ENCODE measurements around the gene TAF6L.
A peak's percentile ranks its signal among the peaks of the same experiment; 100 is the strongest.

The TAF6L gene

DNA sequence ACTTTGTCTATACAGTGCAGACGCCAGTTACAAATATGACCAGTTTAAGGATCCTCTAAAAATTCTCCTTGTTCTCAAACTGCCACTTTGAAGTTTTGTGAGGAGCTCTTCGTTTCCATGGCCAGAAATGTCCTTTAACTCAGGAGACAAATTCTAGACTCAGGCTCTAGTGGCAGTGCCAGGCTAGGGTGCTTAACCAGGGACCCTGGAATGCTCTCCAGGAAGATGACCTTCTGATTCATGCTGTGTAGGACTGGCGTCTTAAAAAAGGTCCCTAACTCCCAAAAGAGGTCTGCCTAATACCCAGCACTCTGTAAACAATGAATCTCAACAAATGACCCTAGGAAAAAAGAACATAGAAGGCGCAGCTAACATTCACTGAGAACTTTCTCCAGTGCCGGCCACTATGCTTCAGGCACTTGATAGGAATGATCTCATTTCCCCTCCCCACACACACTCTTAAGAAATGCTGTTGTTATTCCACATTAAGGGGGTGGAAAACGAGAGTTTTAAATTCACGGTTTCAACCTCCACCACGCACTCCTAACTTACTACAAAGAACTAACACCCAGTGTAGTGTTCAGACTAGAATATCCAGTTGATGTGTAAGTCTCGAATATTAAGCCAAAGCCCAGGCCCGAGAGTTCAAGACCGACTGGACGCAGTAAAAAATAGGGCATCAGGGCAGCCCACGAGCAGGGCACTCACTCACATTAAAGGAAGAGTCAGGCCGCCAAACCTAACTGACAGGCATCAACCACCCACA, 33.3 kb downstream of the TAF6L start:
- H3K27ac ChIP-seq: peak overlapping the region; percentile 71
- TF ChIP-seq, protein P1, sequence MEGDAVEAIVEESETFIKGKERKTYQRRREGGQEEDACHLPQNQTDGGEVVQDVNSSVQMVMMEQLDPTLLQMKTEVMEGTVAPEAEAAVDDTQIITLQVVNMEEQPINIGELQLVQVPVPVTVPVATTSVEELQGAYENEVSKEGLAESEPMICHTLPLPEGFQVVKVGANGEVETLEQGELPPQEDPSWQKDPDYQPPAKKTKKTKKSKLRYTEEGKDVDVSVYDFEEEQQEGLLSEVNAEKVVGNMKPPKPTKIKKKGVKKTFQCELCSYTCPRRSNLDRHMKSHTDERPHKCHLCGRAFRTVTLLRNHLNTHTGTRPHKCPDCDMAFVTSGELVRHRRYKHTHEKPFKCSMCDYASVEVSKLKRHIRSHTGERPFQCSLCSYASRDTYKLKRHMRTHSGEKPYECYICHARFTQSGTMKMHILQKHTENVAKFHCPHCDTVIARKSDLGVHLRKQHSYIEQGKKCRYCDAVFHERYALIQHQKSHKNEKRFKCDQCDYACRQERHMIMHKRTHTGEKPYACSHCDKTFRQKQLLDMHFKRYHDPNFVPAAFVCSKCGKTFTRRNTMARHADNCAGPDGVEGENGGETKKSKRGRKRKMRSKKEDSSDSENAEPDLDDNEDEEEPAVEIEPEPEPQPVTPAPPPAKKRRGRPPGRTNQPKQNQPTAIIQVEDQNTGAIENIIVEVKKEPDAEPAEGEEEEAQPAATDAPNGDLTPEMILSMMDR (IDR thresholded peaks at IDR 0.05): no peak
- TF ChIP-seq ZFX (IDR thresholded peaks at IDR 0.05; ENCODE audit: borderline replicate concordance): no peak

DNA sequence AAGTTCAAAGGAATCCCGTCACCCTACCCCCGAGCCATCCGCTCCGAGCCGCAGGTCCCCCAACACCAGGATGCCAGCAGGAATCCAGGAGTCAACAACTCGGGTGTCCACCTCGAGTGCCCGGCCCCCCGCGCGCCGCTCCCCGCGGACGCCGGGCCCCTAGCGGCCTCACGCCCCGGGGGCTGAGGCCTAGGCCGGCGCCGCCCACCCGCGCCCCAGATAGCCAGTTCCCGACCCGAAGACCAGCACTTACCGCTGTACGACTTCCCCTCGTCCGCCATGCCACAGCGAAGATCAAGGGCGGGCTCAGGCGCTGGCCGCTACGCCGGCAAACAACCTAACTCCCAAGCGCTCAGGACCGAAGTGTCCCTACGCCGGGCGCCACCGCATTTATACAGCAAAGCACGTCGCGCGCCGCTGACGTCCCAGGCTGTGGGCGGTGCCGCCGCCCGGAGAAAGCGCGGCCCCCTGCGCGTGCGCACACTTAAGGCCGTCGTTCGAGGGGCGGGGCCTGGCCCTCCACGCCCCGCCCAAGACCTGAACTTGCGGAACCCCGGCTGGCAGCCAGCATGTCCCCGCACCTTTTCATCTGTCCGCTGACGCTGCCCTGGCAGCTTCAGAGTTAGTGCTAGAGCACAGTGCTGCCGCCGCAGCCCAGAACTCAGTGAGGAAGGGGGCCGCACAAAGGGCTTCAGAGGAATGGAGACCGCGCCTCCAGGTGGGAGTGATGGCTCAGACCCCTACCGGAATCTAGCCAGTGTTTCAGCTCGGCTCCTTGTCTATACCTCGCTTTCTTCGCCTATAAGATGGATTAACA, 34.1 kb downstream of the TAF6L start, which contains the start of gene NXF1:
Gene NXF1, minus strand, starts transcription at position 365 of the 817 bp plus-strand sequence. Its CDS starts 84 bp downstream, at position 281.
- H3K27ac ChIP-seq: peak within 1 kb of the TSS; percentile 71
- TF ChIP-seq ZFX (IDR thresholded peaks at IDR 0.05; ENCODE audit: borderline replicate concordance): no peak
- TF ChIP-seq, protein P1 (IDR thresholded peaks at IDR 0.05): peak; percentile 3; the same call in 1 of the 2 replicates

DNA sequence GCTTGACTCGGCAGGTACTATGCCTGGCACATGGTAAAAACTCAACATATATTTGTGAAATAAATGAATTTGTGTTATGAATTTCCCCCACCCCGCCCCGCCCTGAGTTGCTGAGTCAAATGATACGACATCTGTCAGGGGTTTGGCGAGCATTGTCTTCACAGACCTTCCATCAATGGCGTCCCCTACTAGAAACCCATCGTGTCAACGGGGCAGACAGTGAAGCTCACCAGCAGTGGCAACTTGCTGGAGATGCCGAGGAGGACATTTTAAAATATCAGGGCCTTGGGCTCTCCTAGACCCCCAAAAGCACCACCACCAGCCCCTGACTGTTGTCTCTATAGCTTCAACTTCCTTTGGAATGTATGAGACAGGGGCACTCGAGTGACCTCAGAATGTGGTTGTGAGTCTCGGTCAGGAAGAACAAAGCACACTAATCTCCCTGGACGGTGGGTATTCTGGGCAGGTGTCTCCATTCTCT, 34.8 kb downstream of the TAF6L start:
- H3K27ac ChIP-seq: peak overlapping the region; percentile 71
- TF ChIP-seq ZFX (IDR thresholded peaks at IDR 0.05; ENCODE audit: borderline replicate concordance): no peak
- TF ChIP-seq, protein P1 (IDR thresholded peaks at IDR 0.05): no peak

DNA sequence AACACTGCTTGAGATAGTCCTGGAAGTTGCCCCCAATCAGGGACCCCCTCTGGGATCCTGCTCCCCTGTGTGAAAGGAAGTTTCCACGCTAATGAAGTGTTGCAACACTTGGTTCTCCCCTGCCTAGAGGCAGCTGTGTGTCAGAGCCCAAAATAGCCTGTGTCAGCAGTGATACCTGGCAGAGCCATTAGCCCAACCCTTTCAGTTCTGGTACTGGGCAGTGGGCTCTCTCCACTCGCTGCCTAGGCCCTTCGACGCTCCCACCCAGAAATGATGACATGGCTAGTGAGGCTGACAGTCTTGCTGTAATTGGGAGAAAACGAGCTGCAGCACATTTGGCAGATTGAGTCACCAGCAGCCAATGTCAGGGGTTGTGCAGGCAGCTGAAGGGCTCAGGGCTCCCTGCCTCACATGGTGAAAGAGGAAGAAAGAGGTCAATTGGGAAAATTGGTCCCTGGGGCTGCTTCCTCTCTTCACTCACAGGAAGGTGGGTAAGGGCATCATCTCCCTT, 35.5 kb downstream of the TAF6L start:
- peak overlapping the region; percentile 71 for H3K27ac ChIP-seq
- TF ChIP-seq ZFX (IDR thresholded peaks at IDR 0.05; ENCODE audit: borderline replicate concordance): no peak
- TF ChIP-seq, protein P1 (IDR thresholded peaks at IDR 0.05): no peak

DNA sequence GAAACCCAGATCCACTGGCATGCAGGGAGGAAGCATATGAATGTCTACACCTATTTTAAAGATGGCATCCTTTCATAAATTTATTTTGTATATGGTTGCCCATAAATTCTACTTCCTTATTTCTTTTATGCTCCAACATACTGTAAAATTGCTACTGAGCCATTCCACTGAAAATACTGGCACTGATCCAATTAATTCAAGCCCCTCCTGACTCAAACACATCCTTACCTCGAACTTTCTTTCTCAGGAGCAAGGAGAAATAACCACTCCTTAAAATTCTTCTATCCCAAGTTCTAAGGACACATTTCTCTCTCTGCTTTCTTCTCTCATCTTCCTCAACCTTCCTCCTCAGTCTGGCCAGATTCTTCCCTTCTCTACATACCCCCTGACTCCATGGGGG, 39.6 kb downstream of the TAF6L start:
- TF ChIP-seq ZFX (IDR thresholded peaks at IDR 0.05; ENCODE audit: borderline replicate concordance): no peak
- TF ChIP-seq, protein P1 (IDR thresholded peaks at IDR 0.05): no peak
- peak overlapping the region; percentile 18; the same call in 1 of the 2 replicates for H3K27ac ChIP-seq

DNA sequence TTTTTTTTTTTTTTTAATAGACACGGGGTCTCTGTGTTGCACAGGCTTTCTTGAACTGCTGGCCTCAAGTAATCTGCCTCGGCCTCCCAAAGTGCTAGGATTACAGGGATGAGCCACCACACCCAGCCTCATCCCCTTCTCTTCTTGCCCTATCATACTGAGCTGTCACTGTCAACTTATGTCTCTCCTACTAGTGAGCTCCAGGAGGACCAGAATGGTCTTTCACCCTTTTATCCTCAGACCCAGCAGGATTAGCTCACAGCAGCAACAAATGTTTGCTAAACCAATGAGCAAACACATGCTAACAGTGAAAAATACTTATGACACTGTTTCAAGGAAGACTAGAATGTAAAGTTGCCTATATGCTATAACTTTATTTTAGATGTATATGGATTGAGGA, 40.5 kb downstream of the TAF6L start:
- TF ChIP-seq, protein P1 (IDR thresholded peaks at IDR 0.05): no peak
- TF ChIP-seq ZFX (IDR thresholded peaks at IDR 0.05; ENCODE audit: borderline replicate concordance): no peak
- peak overlapping the region; percentile 18; the same call in 1 of the 2 replicates for H3K27ac ChIP-seq

Data from 22Rv1 (cell line).